Chondrocyte (in vitro differentiated cells): ENCODE measurements around the gene TMEM273. TPM values are rescaled to one million over a fixed set of nuclear protein-coding genes. Genes with fewer than 3 reads are reported as not detected.

ENCODE experiments used
- DNase-seq: peaks from one replicate; pipeline ENCODE4 v3.0.0; 2021; ENCODE audit warnings: mixed read lengths, low spot score
- H3K27ac Mint-ChIP-seq: one replicate; pipeline ENCODE4 v1.8.0; 2021; ENCODE audit warnings: mild to moderate bottlenecking, moderate library complexity, mixed read lengths; ENCODE audit not compliant: unreplicated experiment
- H3K27me3 Mint-ChIP-seq: 2 replicates; pipeline ENCODE4 v1.8.0; 2021; ENCODE audit warnings: low read depth, mixed read lengths
- H3K36me3 Mint-ChIP-seq: 2 replicates; pipeline ENCODE4 v1.8.0; 2021; ENCODE audit warnings: low read depth, mixed read lengths
- H3K4me1 Mint-ChIP-seq: 2 replicates; pipeline ENCODE4 v1.8.0; 2021; ENCODE audit warnings: low read depth, mild to moderate bottlenecking, mixed read lengths
- H3K4me3 Mint-ChIP-seq: one replicate; pipeline ENCODE4 v1.8.0; 2021; ENCODE audit warnings: mild to moderate bottlenecking, moderate library complexity, mixed read lengths; ENCODE audit not compliant: unreplicated experiment
- H3K9me3 Mint-ChIP-seq: 2 replicates; pipeline ENCODE4 v1.8.0; 2021; ENCODE audit warnings: low read depth, mixed read lengths
- long read RNA-seq: library from polyadenylated mRNA; stranded (forward); transcript quantifications from one replicate; pipeline ENCODE4 v2.0.0, GENCODE V29; 2021
- total RNA-seq: library from RNA; stranded (reverse); gene quantifications from 3 replicates; pipeline ENCODE4 v1.2.1, GENCODE V29; 2021
- TF ChIP-seq, protein P1 (sequence below): fragments of 200-600 bp; sonication (generic); IDR thresholded peaks from 2 replicates; pipeline ENCODE4 v1.5.0; 2021; ENCODE audit warnings: antibody characterized with exemption, mild to moderate bottlenecking, moderate library complexity

The TMEM273 gene, protein sequence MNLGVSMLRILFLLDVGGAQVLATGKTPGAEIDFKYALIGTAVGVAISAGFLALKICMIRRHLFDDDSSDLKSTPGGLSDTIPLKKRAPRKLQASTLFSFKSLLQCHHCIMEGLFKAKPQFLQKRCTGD
- not detected in 3 replicates for total RNA-seq
- long read RNA-seq, result 0 reads

DNA sequence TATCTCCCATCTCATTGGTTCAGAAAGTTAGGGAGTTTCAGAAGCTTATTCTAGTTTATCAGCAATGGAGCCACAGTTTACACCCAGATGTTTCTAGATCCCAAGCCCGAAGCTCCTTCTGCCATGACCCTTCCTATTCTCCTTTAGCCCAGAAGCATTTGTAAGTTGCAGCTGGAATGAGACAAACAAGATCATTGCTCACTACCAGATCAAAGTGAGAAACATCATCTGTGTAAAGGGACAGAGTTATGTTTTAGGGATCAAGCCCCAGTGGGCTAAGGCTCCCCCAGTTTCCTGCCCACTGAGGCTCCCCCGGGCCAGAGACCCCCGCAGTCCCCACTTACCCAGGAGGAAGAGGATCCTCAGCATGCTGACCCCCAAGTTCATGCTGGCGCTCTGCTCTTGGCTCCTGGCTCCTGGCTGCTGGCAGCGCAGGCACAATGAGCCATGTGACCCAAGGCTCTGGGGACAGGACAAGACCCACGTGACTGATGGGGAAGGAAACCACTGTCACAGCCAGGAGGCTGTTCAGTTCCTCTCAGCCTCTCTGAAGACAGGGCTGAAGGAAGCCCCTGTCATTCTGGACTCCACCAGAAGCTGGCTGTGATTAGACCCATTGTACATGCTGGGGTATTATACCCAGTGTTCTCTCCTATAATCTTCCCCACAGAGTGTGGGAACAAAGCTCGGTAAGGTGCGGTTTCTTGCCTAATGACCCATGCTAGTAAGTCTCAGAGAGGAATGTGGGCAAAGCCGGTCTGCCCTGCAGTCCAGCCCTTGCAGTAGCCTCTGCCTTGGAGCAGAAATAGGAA lies at the start of gene TMEM273:
Gene TMEM273 (minus strand): TSS at position 442 of the 812 bp plus-strand sequence. CDS start 55 bp downstream, at position 387.
- Mint-ChIP-seq H3K4me3 (no peak within 1 kb of the TSS), H3K27me3 (peaks cover 2% of the 10 kb centered on the region), H3K9me3 (no peaks in the 10 kb centered on the region), H3K36me3 (no peaks in the 10 kb centered on the region), H3K27ac (no peak within 1 kb of the TSS), H3K4me1 (no peaks in the 10 kb centered on the region)
- TF ChIP-seq, protein P1, sequence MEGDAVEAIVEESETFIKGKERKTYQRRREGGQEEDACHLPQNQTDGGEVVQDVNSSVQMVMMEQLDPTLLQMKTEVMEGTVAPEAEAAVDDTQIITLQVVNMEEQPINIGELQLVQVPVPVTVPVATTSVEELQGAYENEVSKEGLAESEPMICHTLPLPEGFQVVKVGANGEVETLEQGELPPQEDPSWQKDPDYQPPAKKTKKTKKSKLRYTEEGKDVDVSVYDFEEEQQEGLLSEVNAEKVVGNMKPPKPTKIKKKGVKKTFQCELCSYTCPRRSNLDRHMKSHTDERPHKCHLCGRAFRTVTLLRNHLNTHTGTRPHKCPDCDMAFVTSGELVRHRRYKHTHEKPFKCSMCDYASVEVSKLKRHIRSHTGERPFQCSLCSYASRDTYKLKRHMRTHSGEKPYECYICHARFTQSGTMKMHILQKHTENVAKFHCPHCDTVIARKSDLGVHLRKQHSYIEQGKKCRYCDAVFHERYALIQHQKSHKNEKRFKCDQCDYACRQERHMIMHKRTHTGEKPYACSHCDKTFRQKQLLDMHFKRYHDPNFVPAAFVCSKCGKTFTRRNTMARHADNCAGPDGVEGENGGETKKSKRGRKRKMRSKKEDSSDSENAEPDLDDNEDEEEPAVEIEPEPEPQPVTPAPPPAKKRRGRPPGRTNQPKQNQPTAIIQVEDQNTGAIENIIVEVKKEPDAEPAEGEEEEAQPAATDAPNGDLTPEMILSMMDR, result no peak
- no peak for DNase-seq

DNA sequence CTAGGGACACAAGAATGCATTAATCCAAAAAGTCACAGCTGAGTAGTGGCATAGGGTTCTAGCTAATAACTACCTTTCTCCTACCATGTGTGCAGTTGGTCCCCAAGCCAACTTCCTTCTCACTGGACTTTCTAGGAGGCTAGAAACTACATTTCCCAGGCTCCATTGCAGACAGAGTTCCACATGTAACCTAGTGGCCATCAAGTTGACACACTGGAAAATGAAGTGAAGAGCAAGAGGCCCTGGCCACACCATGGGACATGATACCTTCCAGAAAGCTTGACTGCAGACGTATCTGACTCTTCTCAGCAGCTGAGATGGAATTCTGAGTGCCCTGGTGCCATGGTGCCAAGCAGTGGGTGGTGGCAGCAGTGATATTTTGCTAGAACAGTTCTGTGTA lies 49.8 kb upstream of the TMEM273 start:
- peaks cover 8% of the 10 kb centered on the region for H3K27me3 Mint-ChIP-seq
- no peaks in the 10 kb centered on the region for H3K9me3 Mint-ChIP-seq
- DNase-seq, result no peak
- TF ChIP-seq, protein P1, result no peak
- no peak overlapping the region for H3K27ac Mint-ChIP-seq
- H3K4me3 Mint-ChIP-seq, result no peak overlapping the region
- H3K4me1 Mint-ChIP-seq, result no peaks in the 10 kb centered on the region
- H3K36me3 Mint-ChIP-seq, result no peaks in the 10 kb centered on the region

DNA sequence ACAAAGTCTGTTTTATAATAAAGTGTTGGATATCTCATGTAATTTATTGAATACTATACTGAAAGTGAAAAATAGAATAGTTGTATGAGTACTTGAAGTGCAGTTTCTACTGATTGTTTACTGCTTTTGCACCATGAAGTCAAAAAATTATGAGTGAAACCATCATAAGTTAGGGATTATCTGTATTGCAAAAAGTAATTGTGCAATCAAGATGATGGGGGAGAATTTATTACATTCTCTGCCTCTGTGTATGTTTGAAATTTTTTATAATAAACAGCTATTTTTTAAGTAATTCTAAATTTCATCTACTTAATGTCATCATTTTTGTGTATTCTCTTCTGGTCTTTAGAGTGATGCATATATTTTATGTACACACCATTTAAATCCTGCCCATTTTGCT lies 47.2 kb upstream of the TMEM273 start:
- Mint-ChIP-seq H3K9me3 (no peaks in the 10 kb centered on the region), H3K27ac (no peak overlapping the region), H3K27me3 (peaks cover 16% of the 10 kb centered on the region), H3K4me1 (no peaks in the 10 kb centered on the region), H3K4me3 (no peak overlapping the region), H3K36me3 (no peaks in the 10 kb centered on the region)
- TF ChIP-seq, protein P1, result no peak
- DNase-seq, result no peak

DNA sequence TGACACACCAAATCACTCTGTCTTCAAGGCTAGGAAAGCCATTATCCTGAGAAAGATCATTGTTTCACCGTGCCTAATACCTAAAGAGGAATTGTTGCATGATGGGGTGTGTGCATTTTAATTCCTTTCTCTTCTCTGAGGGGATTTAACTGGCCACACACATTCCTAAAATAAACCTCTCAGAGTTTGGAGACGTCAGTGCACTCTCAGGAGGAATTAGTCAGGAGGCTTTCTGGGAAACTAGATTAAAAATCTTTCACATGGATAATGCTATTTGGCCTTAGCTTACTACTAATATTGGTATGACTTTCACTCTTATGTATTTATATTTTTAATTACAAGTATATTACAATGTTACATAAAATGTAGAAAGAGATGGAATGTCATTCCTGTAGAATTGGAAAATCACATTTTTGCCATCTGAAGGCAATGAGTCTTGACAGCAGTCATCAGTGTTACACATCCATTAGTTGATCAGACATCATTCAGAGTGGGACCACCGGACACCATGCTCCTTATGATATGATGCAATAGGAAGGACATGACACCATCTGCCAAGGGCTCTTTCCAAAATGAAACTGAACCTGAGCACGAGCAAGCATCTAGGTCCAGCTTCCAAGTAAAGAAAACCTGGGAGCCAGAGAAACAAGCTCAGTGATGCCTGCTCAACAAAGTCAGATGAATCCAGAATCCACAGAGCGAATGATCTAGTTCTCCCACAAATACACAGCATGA lies 43.1 kb upstream of the TMEM273 start:
- Mint-ChIP-seq H3K4me3 (no peak overlapping the region), H3K4me1 (no peaks in the 10 kb centered on the region), H3K9me3 (no peaks in the 10 kb centered on the region), H3K36me3 (no peaks in the 10 kb centered on the region), H3K27me3 (peaks cover 12% of the 10 kb centered on the region), H3K27ac (no peak overlapping the region)
- no peak for DNase-seq
- TF ChIP-seq, protein P1, result no peak

DNA sequence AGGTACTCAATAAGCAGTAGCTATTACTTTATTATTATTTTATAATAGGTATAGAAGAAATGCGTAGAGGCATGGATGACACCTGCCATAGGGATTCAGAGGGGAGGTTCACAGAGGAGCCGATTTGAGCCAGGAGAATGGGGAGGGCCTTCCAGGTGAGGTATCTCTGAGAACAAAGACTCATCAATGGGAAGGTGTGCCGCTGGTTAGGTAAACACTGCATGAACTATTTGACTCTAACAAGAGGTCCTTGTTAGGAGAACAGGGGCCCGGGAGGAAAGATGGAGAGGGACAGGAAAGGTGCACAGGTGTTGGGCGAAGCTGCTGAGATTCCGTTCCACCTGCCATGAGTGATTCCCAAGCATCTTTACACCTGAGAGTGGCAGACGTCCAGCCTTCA lies 41.8 kb upstream of the TMEM273 start:
- TF ChIP-seq, protein P1, result no peak
- no peaks in the 10 kb centered on the region for H3K4me1 Mint-ChIP-seq
- no peak overlapping the region for H3K4me3 Mint-ChIP-seq
- no peaks in the 10 kb centered on the region for H3K9me3 Mint-ChIP-seq
- DNase-seq, result no peak
- peaks cover 9% of the 10 kb centered on the region for H3K27me3 Mint-ChIP-seq
- no peak overlapping the region for H3K27ac Mint-ChIP-seq
- H3K36me3 Mint-ChIP-seq, result no peaks in the 10 kb centered on the region
